GM10266 (cell line): ENCODE measurements around the gene ITPR1.

Experiments
- DNase-seq: peaks from one replicate; pipeline ENCODE4 v3.0.0; 2012; ENCODE audit errors: extremely low spot score
- CTCF ChIP-seq: IDR thresholded peaks from 2 replicates; pipeline ENCODE4 v1.5.1; 2012; ENCODE audit warnings: mild to moderate bottlenecking, low read depth; ENCODE audit not compliant: control insufficient read depth, insufficient read depth; ENCODE audit errors: missing control alignments

Gene ITPR1

GRCh38 chr3:4726549-4726948 is 233.4 kb downstream of the ITPR1 start:
- no peak for TF ChIP-seq CTCF
- DNase-seq: no peak

- TF ChIP-seq CTCF: no peak
- DNase-seq: peak; percentile 19
Measured at GRCh38 chr3:4729061-4729973, 236.2 kb downstream of the ITPR1 start.

- no peak for DNase-seq
- TF ChIP-seq CTCF: no peak
Measured at GRCh38 chr3:4730719-4731118, 237.6 kb downstream of the ITPR1 start.

GRCh38 chr3:4731543-4732111 is 238.5 kb downstream of the ITPR1 start:
- DNase-seq: no peak
- no peak for TF ChIP-seq CTCF

GRCh38 chr3:4732925-4733324 is 239.8 kb downstream of the ITPR1 start:
- no peak for DNase-seq
- TF ChIP-seq CTCF: no peak

GRCh38 chr3:4734454-4734853 is 241.3 kb downstream of the ITPR1 start:
- no peak for TF ChIP-seq CTCF
- no peak for DNase-seq

- no peak for TF ChIP-seq CTCF
- no peak for DNase-seq
Measured at GRCh38 chr3:4735243-4735642, 242.1 kb downstream of the ITPR1 start.
